Fibroblast of villous mesenchyme (primary cell): Measurements from ENCODE around the gene VAV1. TPM values are rescaled to one million over a fixed set of nuclear protein-coding genes. Genes with fewer than 3 reads are reported as not detected.
"Not testable (repeated sequence)": the region's sequence is repeated elsewhere in the genome, so short reads cannot be mapped to it uniquely, and the experiment has no call there.

Experiments
- DNase-seq: peaks from one replicate; pipeline ENCODE4 v3.0.0-alpha.2; 2010; ENCODE audit warnings: low read depth
- H3K4me3 ChIP-seq: 2 replicates; pipeline ENCODE4 v1.5.1; 2011; ENCODE audit warnings: low read depth, mild to moderate bottlenecking, low read length
- total RNA-seq: library from RNA; depleted of rRNA; stranded (reverse); fragments of >200 nt; gene quantifications from 2 replicates; pipeline ENCODE4 v1.2.3, GENCODE V29; 2012
- TF ChIP-seq, protein P1 (sequence below): IDR thresholded peaks from 2 replicates; pipeline ENCODE4 v1.5.1; 2012; ENCODE audit warnings: low read depth, mild to moderate bottlenecking, low read length; ENCODE audit not compliant: insufficient read depth

VAV1 gene
- total RNA-seq, 1 donor, result not detected

DNA sequence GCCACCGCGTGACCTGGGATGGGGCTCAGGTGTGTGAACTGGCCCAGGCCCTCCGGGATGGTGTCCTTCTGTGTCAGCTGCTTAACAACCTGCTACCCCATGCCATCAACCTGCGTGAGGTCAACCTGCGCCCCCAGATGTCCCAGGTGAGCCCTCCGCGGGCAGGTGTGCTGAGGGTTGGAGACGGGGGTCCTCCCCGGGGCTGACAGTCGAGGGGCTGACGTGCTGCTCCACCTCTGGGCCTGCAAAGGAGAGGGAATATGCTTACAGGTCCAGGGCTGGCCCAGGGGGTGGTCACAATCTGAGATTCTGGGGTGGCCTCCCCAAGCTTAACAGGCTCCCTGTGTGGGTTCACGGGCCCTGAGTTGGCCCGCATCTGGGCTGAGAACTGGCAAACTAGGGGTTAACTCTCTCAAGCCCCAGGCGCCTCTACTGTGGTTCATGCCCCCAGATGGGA, 386 bp downstream of the VAV1 start:
- H3K4me3 ChIP-seq, result no peak overlapping the region
- no peak for DNase-seq
- TF ChIP-seq, protein P1, sequence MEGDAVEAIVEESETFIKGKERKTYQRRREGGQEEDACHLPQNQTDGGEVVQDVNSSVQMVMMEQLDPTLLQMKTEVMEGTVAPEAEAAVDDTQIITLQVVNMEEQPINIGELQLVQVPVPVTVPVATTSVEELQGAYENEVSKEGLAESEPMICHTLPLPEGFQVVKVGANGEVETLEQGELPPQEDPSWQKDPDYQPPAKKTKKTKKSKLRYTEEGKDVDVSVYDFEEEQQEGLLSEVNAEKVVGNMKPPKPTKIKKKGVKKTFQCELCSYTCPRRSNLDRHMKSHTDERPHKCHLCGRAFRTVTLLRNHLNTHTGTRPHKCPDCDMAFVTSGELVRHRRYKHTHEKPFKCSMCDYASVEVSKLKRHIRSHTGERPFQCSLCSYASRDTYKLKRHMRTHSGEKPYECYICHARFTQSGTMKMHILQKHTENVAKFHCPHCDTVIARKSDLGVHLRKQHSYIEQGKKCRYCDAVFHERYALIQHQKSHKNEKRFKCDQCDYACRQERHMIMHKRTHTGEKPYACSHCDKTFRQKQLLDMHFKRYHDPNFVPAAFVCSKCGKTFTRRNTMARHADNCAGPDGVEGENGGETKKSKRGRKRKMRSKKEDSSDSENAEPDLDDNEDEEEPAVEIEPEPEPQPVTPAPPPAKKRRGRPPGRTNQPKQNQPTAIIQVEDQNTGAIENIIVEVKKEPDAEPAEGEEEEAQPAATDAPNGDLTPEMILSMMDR, result no peak

DNA sequence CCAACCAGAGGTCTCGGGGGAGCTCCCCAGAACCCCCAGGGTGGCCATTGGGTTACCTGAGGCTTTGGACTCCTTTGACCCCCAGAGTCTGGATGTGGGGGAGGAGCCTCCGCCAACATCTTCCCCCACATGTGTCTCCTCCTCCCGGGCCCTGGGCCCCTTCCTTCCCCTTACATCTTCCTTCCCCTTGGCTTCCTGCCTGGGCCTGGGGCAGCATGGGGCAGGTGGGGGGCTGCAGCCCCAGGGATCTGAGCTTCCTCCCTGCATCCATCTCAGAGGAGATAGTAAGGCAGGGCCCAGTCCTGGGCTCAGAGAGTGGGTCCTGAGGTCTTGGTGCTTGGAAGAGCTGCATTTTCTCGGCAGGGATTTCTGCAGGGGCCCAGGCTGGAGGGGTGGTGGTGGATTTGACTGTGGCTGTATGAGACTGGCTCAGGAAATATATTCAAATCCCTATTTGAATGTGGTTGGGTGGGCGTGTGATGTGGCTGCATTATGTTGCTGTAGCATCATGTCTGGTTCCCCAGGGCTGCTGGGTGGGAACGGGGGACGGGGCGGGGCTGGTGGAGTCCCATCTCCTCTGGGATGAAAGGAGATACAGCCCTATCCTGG, 919 bp downstream of the VAV1 start:
- no peak for DNase-seq
- TF ChIP-seq, protein P1, result no peak
- no peak overlapping the region for H3K4me3 ChIP-seq

DNA sequence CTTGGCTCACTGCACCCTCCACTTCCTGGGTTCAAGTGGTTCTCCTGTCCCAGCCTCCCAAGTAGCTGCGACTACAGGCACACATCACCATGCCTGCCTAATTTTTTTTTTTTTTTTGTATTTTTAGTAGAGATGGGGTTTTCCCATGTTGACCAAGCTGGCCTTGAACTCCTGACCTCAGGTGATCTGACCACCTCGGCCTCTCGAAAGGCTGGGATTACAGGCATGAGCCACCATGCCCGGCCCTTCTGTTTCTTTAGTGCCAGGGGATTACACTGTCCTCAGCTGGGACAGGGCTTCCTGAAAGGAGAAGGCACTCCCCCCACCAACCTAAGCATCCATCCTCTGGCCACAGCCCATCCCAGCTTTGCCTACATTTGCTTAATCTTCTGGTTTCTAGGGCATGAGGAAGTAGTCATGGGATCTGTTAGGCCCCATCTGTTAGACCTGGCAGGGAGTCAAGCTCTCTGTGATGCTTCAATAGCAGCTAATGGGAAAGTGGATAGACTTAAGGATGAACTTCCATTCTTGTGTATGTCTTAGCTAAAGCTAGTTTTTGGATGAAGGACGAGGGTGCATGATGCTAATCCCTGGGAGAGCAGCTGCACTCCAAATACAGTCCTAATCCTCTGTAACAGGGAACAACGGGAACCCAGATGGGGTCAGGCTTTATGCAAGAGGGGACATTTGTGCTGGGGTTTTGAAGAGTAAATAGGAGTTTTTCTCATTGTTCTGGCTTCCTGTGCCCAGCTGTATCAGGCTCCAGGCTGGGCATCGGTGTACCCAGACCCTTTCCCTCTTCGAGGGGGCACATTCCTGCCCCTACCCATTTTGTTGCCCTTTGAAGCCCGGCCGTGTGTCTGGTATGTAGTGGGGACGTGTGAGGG, 2.6 kb downstream of the VAV1 start:
- no peak overlapping the region for H3K4me3 ChIP-seq
- TF ChIP-seq, protein P1, result no peak
- no peak for DNase-seq

DNA sequence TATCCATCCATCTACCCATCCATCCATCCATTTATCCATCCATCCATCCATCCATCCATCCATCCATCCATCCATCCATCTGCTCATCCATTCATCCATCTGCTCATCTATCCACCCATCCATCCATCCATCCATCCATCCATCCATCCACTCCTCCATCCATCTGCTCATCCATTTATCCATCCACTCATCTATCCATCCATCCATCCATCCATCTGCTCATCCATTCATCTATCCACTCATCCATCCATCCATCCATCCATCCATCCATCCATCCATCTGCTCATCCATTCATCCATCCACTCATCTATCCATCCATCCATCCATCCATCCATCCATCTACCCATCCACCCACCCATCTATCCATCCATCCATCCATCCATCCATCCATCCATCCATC, 3.5 kb downstream of the VAV1 start:
- not testable (repeated sequence) for DNase-seq, H3K4me3 ChIP-seq

DNA sequence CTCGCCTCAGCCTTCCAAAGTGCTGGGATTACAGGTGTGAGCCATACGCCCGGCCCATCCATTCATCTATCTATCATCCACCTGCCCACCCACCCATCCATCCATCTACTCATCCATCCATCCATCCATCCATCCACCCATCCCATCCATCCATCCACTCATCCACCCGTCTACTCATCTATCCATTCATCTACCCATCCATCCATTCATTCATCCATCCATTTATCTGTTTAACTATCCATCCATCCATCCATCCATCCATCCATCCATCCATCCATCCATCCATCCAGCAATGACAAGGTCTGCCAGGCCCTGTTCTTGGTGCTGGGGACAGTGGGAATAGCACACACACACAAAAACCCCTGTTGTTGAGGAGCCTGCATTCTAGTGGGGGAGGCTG, 4.5 kb downstream of the VAV1 start:
- no peak overlapping the region for H3K4me3 ChIP-seq
- TF ChIP-seq, protein P1, result no peak
- DNase-seq, result no peak

DNA sequence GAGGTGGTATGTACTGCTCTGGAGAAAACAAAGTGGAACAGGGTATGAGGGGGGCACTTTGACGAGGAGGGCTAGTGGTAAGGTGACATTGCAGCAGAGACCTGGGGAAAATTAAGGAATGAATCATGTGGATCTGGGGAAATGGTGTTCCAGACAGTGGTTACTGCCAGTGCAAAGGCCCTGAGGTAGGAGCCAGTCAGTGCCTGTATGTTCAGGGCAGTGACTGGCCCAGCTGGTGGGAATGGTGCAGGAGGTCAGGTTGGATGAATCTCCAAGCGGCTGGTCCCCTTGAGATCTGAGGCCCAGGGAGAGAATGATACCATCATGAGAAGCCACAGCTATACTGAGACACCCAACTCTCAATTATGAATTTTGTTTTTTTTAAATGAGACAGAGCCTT, 4.9 kb downstream of the VAV1 start:
- TF ChIP-seq, protein P1, result no peak
- no peak overlapping the region for H3K4me3 ChIP-seq
- no peak for DNase-seq

DNA sequence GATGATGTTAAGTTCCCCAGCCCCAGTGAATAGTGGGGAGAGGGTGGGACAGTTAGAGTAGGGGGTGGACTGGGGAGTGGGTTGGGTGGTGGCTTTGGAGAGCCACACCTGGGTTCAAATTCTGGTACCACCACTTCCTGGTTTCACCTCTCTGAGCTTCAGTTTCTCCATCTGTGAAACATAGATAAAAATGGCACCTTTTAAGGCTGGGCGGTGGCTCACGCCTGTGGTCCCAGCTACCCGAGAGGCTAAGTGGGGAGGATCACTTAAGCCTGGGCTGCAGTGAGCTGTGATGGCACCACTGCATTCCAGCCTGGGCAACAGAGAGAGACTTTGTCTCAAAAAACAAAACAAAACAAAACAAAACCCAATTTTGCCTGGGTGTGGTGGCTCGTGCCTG, 5.9 kb downstream of the VAV1 start:
- H3K4me3 ChIP-seq, result no peak overlapping the region
- TF ChIP-seq, protein P1, result no peak
- DNase-seq, result no peak
